Dermis lymphatic vessel endothelial cell (primary cell): ENCODE data around the gene IGDCC3. TPM values are rescaled to one million over a fixed set of nuclear protein-coding genes. Genes with fewer than 3 reads are reported as not detected.

Source experiments
- total RNA-seq: library from RNA; depleted of rRNA; stranded (reverse); fragments of >200 nt; gene quantifications from 2 replicates; pipeline ENCODE4 v1.2.1, GENCODE V29; 2014

Gene IGDCC3
- total RNA-seq: 0.09 TPM in 1 of 2 replicates, not detected in the other

GRCh38 chr15:65377976-65378366, at the start of gene IGDCC3:
Gene IGDCC3, minus strand, starts transcription at chr15:65378002. Its CDS starts 214 bp downstream, at chr15:65377788.

GRCh38 chr15:65304381-65305149, 73.2 kb downstream of the IGDCC3 start, which contains the start of gene RNU5B-1:
Gene RNU5B-1, plus strand, starts transcription at chr15:65304677.

GRCh38 chr15:65286704-65287519, 90.9 kb downstream of the IGDCC3 start, which contains the start of gene PARP16:
Gene PARP16, minus strand, starts transcription at chr15:65286883. Its CDS starts 457 bp downstream, at chr15:65286426.

Other genes starting within 250 kb of the IGDCC3 start
- gene PDCD7, start 244.2 kb downstream of the IGDCC3 start, total RNA-seq: 10.9 and 14.1 TPM in 2 replicates
- gene CLPX, start 192.7 kb downstream of the IGDCC3 start, total RNA-seq: 40.1 and 49.9 TPM in 2 replicates
- gene CILP, start 166.5 kb downstream of the IGDCC3 start, total RNA-seq: under 0.01 TPM in 1 of 2 replicates, not detected in the other
- gene PARP16, start 91.1 kb downstream of the IGDCC3 start, total RNA-seq: 1.9 and 2.1 TPM in 2 replicates
- gene RNU5A-1, start 82.0 kb downstream of the IGDCC3 start, total RNA-seq: not detected in 2 replicates
- gene RNU5B-1, start 73.3 kb downstream of the IGDCC3 start, total RNA-seq: not detected in 2 replicates
- under 0.01 and 0.09 TPM in 2 replicates for gene IGDCC4, start 44.9 kb upstream of the IGDCC3 start, total RNA-seq
- 63.8 and 73.9 TPM in 2 replicates for gene DPP8, start 139.7 kb upstream of the IGDCC3 start, total RNA-seq
- gene HACD3, start 152.5 kb upstream of the IGDCC3 start, total RNA-seq: 82.5 and 111 TPM in 2 replicates
- gene INTS14, start 233.1 kb upstream of the IGDCC3 start, total RNA-seq: 27.4 and 39.5 TPM in 2 replicates
- gene SLC24A1, start 243.9 kb upstream of the IGDCC3 start, total RNA-seq: 19.1 and 31.2 TPM in 2 replicates